Measurements from ENCODE around the gene SNED1.
"Not testable (repeated sequence)": the region's sequence is repeated elsewhere in the genome, so short reads cannot be mapped to it uniquely, and the experiment has no call there.

DNA sequence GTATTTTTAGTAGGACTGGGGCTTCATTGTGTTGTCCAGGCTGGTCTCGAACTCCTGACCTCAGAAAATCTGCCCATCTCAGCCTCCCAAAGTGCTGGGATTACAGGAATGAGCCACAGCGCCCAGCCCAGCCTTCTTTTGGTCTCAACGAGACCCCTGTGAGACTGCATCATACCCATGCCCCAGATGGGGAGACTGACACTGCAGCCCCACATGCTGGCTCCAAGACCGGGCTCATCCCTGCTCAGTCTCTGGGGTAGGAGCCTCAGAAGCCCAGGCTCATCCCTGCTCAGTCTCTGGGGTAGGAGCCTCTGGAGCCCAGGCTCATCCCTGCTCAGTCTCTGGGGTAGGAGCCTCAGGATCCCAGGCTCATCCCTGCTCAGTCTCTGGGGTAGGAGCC, 22.5 kb upstream of the SNED1 start:
- TF ChIP-seq FOXP2 (optimal IDR thresholded peaks at IDR 0.05; ENCODE audit: control extremely low read depth, extremely low read length, insufficient read depth); POLR2AphosphoS5 (IDR thresholded peaks at IDR 0.05; ENCODE audit: borderline replicate concordance, low read depth, low read length): not testable (repeated sequence)
